Measurements from ENCODE around the gene RERE.

RERE gene

DNA sequence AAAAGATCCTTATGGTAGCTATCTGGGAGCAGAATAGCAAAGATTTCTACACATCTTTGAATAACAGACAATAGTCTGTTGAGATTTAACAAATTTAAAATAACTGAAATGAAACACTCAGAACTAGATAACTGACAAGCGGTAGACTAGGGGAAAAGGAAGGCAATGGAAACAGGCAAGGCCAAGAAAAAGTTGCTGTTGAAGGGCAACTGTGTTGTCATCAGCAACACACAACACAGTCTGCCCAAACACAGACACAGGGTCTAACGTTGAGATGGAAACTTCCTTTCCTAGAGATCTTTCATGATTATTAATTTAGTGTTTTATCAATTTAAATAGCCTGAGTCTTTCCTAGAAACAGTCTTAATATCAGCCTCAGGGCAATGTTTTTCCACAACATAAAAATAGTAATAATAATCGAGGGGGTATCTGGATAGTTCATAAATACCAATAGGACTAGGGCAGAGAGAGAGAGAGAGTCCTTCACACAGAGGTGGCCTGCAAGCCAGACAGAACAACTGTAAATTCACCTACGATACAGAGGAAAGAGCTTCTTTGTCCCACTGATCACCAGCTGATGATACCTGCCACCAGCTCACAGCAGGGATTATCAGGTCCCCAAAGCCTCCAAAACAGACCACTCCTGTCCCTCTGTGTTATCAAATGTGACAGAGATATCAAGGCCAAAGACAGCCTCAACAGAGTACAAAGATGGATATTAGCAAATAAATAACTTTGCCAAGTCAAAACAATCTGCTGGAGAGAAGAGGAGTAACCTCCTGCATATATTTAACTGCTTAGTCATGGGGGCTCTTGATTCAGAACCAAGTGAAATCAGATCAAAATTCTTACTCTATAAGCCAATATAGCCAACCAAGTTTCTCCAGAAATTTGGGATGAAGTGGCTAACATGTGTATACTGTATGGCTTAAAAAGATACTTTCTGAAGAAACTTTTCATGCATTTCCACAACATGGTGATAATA lies 254.3 kb downstream of the RERE start:
- no peak for TF ChIP-seq CTCF (IDR thresholded peaks at IDR 0.05; ENCODE audit: control insufficient read depth, extremely low read depth, insufficient read depth)
- DNase-seq (ENCODE audit: low read depth), result no peak
- H3K4me3 ChIP-seq (ENCODE audit: low read depth, low read length), result no peak overlapping the region

- no peak overlapping the region for H3K4me3 ChIP-seq (ENCODE audit: low read depth, low read length)
- TF ChIP-seq CTCF (IDR thresholded peaks at IDR 0.05; ENCODE audit: control insufficient read depth, extremely low read depth, insufficient read depth), result no peak
- DNase-seq (ENCODE audit: low read depth), result no peak
These were observed 255.2 kb downstream of the RERE start for GRCh38 chr1:8562222-8562621.

DNA sequence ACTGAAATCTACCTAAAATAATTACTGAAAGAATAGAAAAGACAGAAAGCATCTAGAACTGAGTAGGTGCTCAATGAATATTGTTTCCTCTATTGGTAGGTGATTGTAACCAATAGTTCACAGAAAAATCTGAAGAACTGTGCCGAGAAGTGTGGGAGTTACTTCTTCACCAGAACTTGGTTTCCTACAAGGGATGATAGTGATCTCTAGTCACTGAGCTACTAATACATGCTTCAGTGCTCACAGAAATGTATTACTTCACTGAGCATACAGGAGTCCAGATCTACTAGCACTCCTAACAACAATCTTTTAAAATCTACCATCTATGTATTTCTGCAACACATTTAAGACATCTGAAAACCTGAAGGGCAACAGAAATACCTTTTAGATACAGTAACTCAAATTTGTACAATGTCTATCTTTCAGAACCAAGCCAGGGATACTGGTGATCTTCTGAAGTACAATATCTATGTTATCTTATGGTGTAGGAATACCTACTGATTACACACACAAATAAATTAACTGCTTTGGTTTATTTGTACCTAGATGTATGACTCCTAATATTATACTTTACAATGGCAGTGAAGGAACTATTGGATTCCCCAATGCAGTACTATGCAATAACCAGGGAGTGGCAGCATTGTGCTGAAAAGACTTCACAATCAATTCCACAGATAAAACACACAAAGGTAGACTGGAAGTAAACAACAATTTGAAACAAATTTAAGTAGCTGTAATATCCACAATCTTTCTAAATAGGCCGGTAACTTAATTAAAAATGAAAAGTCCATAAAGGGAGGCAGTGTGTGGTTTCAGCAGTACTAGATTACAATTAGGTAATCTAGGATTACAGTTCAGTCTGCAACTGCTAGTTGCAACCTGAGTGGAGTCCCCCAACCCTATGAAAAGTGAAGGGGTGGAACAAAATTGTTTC lies 256.6 kb downstream of the RERE start:
- TF ChIP-seq CTCF (IDR thresholded peaks at IDR 0.05; ENCODE audit: control insufficient read depth, extremely low read depth, insufficient read depth), result peak; percentile 80
- no peak for DNase-seq (ENCODE audit: low read depth)
- no peak overlapping the region for H3K4me3 ChIP-seq (ENCODE audit: low read depth, low read length)

- no peak for TF ChIP-seq CTCF (IDR thresholded peaks at IDR 0.05; ENCODE audit: control insufficient read depth, extremely low read depth, insufficient read depth)
These were observed 257.4 kb downstream of the RERE start for GRCh38 chr1:8560035-8560434.

DNA sequence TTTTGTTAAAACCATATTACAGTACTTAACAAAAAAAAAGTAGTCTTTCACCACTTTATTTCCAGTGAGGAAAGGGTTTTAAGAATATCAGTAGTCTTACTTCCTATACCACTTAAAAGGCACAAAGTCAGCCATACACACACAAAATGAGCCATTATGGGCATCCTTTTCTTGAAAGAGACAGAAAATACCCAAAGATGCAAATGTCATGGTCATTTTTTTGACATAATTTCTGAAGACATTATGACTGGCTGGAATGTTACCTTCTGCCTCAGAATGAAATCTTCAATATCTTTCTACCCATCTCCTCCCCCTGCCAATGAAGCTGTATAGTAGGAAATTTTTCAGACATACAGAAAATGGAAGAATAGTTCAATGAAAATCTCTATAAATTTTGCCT lies 261.9 kb downstream of the RERE start:
- H3K4me3 ChIP-seq (ENCODE audit: low read depth, low read length), result no peak overlapping the region
- no peak for DNase-seq (ENCODE audit: low read depth)
- no peak for TF ChIP-seq CTCF (IDR thresholded peaks at IDR 0.05; ENCODE audit: control insufficient read depth, extremely low read depth, insufficient read depth)

More at GRCh38 chr1:8560035-8560434, 257.4 kb downstream of the RERE start:
- no peak for DNase-seq (ENCODE audit: low read depth)
- no peak overlapping the region for H3K4me3 ChIP-seq (ENCODE audit: low read depth, low read length)

GRCh38 chr1:8554956-8555534 lies 262.4 kb downstream of the RERE start:
- no peak for TF ChIP-seq CTCF (IDR thresholded peaks at IDR 0.05; ENCODE audit: control insufficient read depth, extremely low read depth, insufficient read depth)
- no peak overlapping the region for H3K4me3 ChIP-seq (ENCODE audit: low read depth, low read length)
- no peak for DNase-seq (ENCODE audit: low read depth)
